H9 (cell line): ENCODE data around the gene CDKN2C. TPM values are rescaled to one million over a fixed set of nuclear protein-coding genes. Genes with fewer than 3 reads are reported as not detected.

Experiments used
- DNase-seq: peaks from one replicate; pipeline ENCODE4 v3.0.0-alpha.2; 2017
- H2AFZ ChIP-seq: one replicate; pipeline ENCODE4 v1.6.1; 2013; ENCODE audit warnings: mild to moderate bottlenecking, low read length, control low read depth, moderate library complexity
- H2AK5ac ChIP-seq: 2 replicates; pipeline ENCODE4 v1.6.1; 2013; ENCODE audit warnings: low read length, control low read depth, mixed read lengths; ENCODE audit not compliant: insufficient read length
- H2BK120ac ChIP-seq: one replicate; pipeline ENCODE4 v1.6.1; 2013; ENCODE audit warnings: low read depth, mild to moderate bottlenecking, low read length, control low read depth, inconsistent platforms; ENCODE audit not compliant: poor library complexity, severe bottlenecking
- H2BK12ac ChIP-seq: 2 replicates; pipeline ENCODE4 v1.6.1; 2013; ENCODE audit warnings: low read length, control low read depth, mixed read lengths, low read depth; ENCODE audit not compliant: insufficient read length
- H2BK15ac ChIP-seq: 2 replicates; pipeline ENCODE4 v1.6.1; 2013; ENCODE audit warnings: low read depth, low read length, control low read depth
- H2BK20ac ChIP-seq: one replicate; pipeline ENCODE4 v1.6.1; 2013; ENCODE audit warnings: low read depth, mild to moderate bottlenecking, low read length, control low read depth, inconsistent platforms; ENCODE audit not compliant: poor library complexity, severe bottlenecking
- H2BK5ac ChIP-seq: 2 replicates; pipeline ENCODE4 v1.6.1; 2013; ENCODE audit warnings: low read length, control low read depth, mixed read lengths; ENCODE audit not compliant: insufficient read length
- H3K14ac ChIP-seq: 2 replicates; pipeline ENCODE4 v1.6.1; 2013; ENCODE audit warnings: low read length, control low read depth; ENCODE audit not compliant: insufficient read depth
- H3K18ac ChIP-seq: 2 replicates; pipeline ENCODE4 v1.6.1; 2013; ENCODE audit warnings: low read depth, mild to moderate bottlenecking, mixed read lengths, low read length, control low read depth; ENCODE audit not compliant: insufficient read length
- H3K23ac ChIP-seq: 2 replicates; pipeline ENCODE4 v1.6.1; 2013; ENCODE audit warnings: low read length, control low read depth, mixed read lengths, low read depth; ENCODE audit not compliant: insufficient read length
- H3K23me2 ChIP-seq: 2 replicates; pipeline ENCODE4 v1.6.1; 2013; ENCODE audit warnings: low read depth, mild to moderate bottlenecking, mixed read lengths, low read length, control low read depth; ENCODE audit not compliant: insufficient read length, poor library complexity, severe bottlenecking
- H3K27ac ChIP-seq: 2 replicates; pipeline ENCODE4 v1.5.1; 2013; ENCODE audit warnings: low read length, control low read depth, mixed read lengths, low read depth; ENCODE audit not compliant: insufficient read length
- H3K27me3 ChIP-seq: 2 replicates; pipeline ENCODE4 v1.6.1; 2013; ENCODE audit warnings: low read length, control low read depth, inconsistent platforms; ENCODE audit not compliant: insufficient read depth
- H3K4ac ChIP-seq: 2 replicates; pipeline ENCODE4 v1.6.1; 2013; ENCODE audit warnings: low read depth, mild to moderate bottlenecking, control low read depth, inconsistent platforms, low read length, moderate library complexity
- H3K4me1 ChIP-seq: 2 replicates; pipeline ENCODE4 v1.6.1; 2013; ENCODE audit warnings: low read length, control low read depth, inconsistent platforms; ENCODE audit not compliant: insufficient read depth
- H3K4me2 ChIP-seq: 2 replicates; pipeline ENCODE4 v1.6.1; 2013; ENCODE audit warnings: low read length, control low read depth, mixed read lengths; ENCODE audit not compliant: insufficient read length, insufficient read depth
- H3K56ac ChIP-seq: 2 replicates; pipeline ENCODE4 v1.6.1; 2013; ENCODE audit warnings: low read depth, mild to moderate bottlenecking, mixed read lengths, low read length, control low read depth; ENCODE audit not compliant: insufficient read length
- H3K79me1 ChIP-seq: 2 replicates; pipeline ENCODE4 v1.6.1; 2013; ENCODE audit warnings: low read depth, mild to moderate bottlenecking, moderate library complexity, low read length, control low read depth, inconsistent platforms; ENCODE audit not compliant: insufficient read depth, poor library complexity, severe bottlenecking
- H3K79me2 ChIP-seq: 2 replicates; pipeline ENCODE4 v1.6.1; 2013; ENCODE audit warnings: low read length, control low read depth, inconsistent platforms; ENCODE audit not compliant: insufficient read depth
- H3K9ac ChIP-seq: 2 replicates; pipeline ENCODE4 v1.6.1; 2013; ENCODE audit warnings: low read length, control low read depth, mixed read lengths; ENCODE audit not compliant: insufficient read length; ENCODE audit errors: extremely low read depth
- H3K9me3 ChIP-seq: one replicate; pipeline ENCODE4 v1.6.1; 2013; ENCODE audit warnings: low read depth, low read length, inconsistent platforms; ENCODE audit not compliant: control insufficient read depth
- H3T11ph ChIP-seq: one replicate; pipeline ENCODE4 v1.6.1; 2013; ENCODE audit warnings: mild to moderate bottlenecking, low read length, control low read depth, inconsistent platforms
- H4K20me1 ChIP-seq: one replicate; pipeline ENCODE4 v1.6.1; 2013; ENCODE audit not compliant: control insufficient read depth, insufficient read length, insufficient read depth
- H4K5ac ChIP-seq: 2 replicates; pipeline ENCODE4 v1.6.1; 2013; ENCODE audit warnings: low read depth, mild to moderate bottlenecking, mixed read lengths, low read length, control low read depth; ENCODE audit not compliant: insufficient read length
- H4K8ac ChIP-seq: replicated peaks from 2 replicates; pipeline ENCODE4 v1.6.1; 2013; ENCODE audit warnings: low read length, control low read depth, mixed read lengths, low read depth; ENCODE audit not compliant: insufficient read length
- H4K91ac ChIP-seq: 2 replicates; pipeline ENCODE4 v1.6.1; 2013; ENCODE audit warnings: low read depth, mild to moderate bottlenecking, moderate library complexity, mixed read lengths, low read length, control low read depth; ENCODE audit not compliant: insufficient read length
- H3K27ac Mint-ChIP-seq, 3 experiments: 2 replicates in 2 of 3; 3 replicates in 1 of 3; pipeline ENCODE4 v1.8.0; 2020 to 2021; ENCODE audit warnings: mixed read lengths in 3 of 3, mild to moderate bottlenecking in 1 of 3, moderate library complexity in 1 of 3
- H3K27me3 Mint-ChIP-seq: 2 replicates; pipeline ENCODE4 v1.8.0; 2021; ENCODE audit warnings: low read depth, mild to moderate bottlenecking, moderate library complexity, mixed read lengths
- H3K36me3 Mint-ChIP-seq, 3 experiments: 2 replicates in 2 of 3; 3 replicates in 1 of 3; pipeline ENCODE4 v1.8.0; 2020 to 2021; ENCODE audit warnings: low read depth in 3 of 3, mixed read lengths in 3 of 3; ENCODE audit not compliant: insufficient read depth in 1 of 3
- H3K4me1 Mint-ChIP-seq, 2 experiments: 2 replicates each; pipeline ENCODE4 v1.8.0; 2020; ENCODE audit warnings: mixed read lengths in 2 of 2
- H3K4me3 Mint-ChIP-seq, 2 experiments: 2 replicates in 1 of 2; 3 replicates in 1 of 2; pipeline ENCODE4 v1.8.0; 2020 to 2021; ENCODE audit warnings: mild to moderate bottlenecking in 2 of 2, mixed read lengths in 2 of 2, moderate library complexity in 1 of 2
- H3K9me3 Mint-ChIP-seq, 2 experiments: 2 replicates in 1 of 2; 3 replicates in 1 of 2; pipeline ENCODE4 v1.8.0; 2020; ENCODE audit warnings: mild to moderate bottlenecking in 2 of 2, mixed read lengths in 2 of 2, moderate library complexity in 1 of 2
- CTCF ChIP-seq: fragments of 200-600 bp; sonication (generic); conservative IDR thresholded peaks from 3 replicates; pipeline ENCODE4 v1.8.0; 2021; ENCODE audit warnings: antibody characterized with exemption, mild to moderate bottlenecking
- WGBS: extraction: QIAGEN DNeasy Blood & Tissue Kit; methylation state at CpG from one replicate; pipeline ENCODE4 v1.1.7; 2013; ENCODE audit warnings: missing lambda C conversion rate, low lambda C conversion rate, mixed read lengths; ENCODE audit not compliant: insufficient read length; ENCODE audit errors: extremely low coverage; 5-methylcytosine and 5-hydroxymethylcytosine counted together
- total RNA-seq: library from RNA; stranded (reverse); gene quantifications from 2 replicates; pipeline ENCODE4 v1.2.1, GENCODE V29; 2021

CDKN2C gene
- total RNA-seq, 1 experiment from 2014 or later = not detected

- H3K36me3 Mint-ChIP-seq = no peaks in the 10 kb centered on the region; a peak in 1 of 7 replicates
- no peak overlapping the region for H3K23ac ChIP-seq
- peak overlapping the region; percentile 89 for H3K4me2 ChIP-seq
- no peak overlapping the region for H2BK12ac ChIP-seq
- no peak overlapping the region for H3K27ac ChIP-seq
- no peaks in the 10 kb centered on the region for H3K79me1 ChIP-seq
- TF ChIP-seq CTCF = no peak
- H3K79me2 ChIP-seq = no peaks in the 10 kb centered on the region
- H2AFZ ChIP-seq = no peak overlapping the region
- no CpG with 5 or more reads among the region's 10 CpGs for WGBS
- no peak overlapping the region for H3K56ac ChIP-seq
- peaks cover 3% of the 10 kb centered on the region in 2 experiments; a peak in 1 of 5 replicates for H3K9me3 Mint-ChIP-seq
- peak overlapping the region; percentile 55 to 81 for H3K4me3 Mint-ChIP-seq
- no peak overlapping the region for H3K9ac ChIP-seq
- no peak overlapping the region for H2BK20ac ChIP-seq
- H3K18ac ChIP-seq = no peak overlapping the region
- no peak overlapping the region for H3K4ac ChIP-seq
- no peak overlapping the region for H2BK120ac ChIP-seq
- H2BK15ac ChIP-seq = no peak overlapping the region
- no peak overlapping the region for H4K8ac ChIP-seq
- H4K20me1 ChIP-seq = no peaks in the 10 kb centered on the region
- no peak overlapping the region for H4K91ac ChIP-seq
- H3K27me3 Mint-ChIP-seq = peaks cover 95% of the 10 kb centered on the region
- DNase-seq = no peak
- H3K4me1 Mint-ChIP-seq = peaks cover 19 to 25% of the 10 kb centered on the region in 2 experiments
- peaks cover 6% of the 10 kb centered on the region for H3K23me2 ChIP-seq
- H3K9me3 ChIP-seq = no peaks in the 10 kb centered on the region
- 0 out of 2 replicates have a peak, but pooled peaks cover 2% of the 10 kb centered on the region for H3K4me1 ChIP-seq
- no peak overlapping the region for H2BK5ac ChIP-seq
- H2AK5ac ChIP-seq = no peak overlapping the region
- H4K5ac ChIP-seq = no peak overlapping the region
- no peak overlapping the region for H3K27ac Mint-ChIP-seq
- H3K14ac ChIP-seq = no peak overlapping the region
- H3K27me3 ChIP-seq = peaks cover 37% of the 10 kb centered on the region
- H3T11ph ChIP-seq = no peak overlapping the region
Observed at GRCh38 chr1:50978852-50979781, 9.1 kb downstream of the CDKN2C start.
